Esophagus muscularis mucosa (tissue), 3 donors: ENCODE results near the gene UCHL1.

Experiments used
- CTCF ChIP-seq, 3 experiments: fragments of 200-600 bp in 2 of 3; fragments of 450-650 bp in 1 of 3; sonication (generic) in 2 of 3; IDR thresholded peaks; one replicate each; pipeline ENCODE4 v1.5.1; 2017 to 2019; ENCODE audit warnings: antibody characterized with exemption in 3 of 3, mild to moderate bottlenecking in 2 of 3, moderate library complexity in 1 of 3
- POLR2A ChIP-seq: fragments of 450-650 bp; IDR thresholded peaks from one replicate; pipeline ENCODE4 v1.6.1; 2017; ENCODE audit warnings: antibody characterized with exemption, moderate library complexity, mild to moderate bottlenecking, low read depth
- POLR2AphosphoS5 ChIP-seq, 2 donors: sonication (generic); formaldehyde crosslinking; IDR thresholded peaks; one replicate each; pipeline ENCODE4 v1.6.1; 2017; ENCODE audit warnings: antibody characterized with exemption in 2 of 2

GRCh38 chr4:41217374-41217773, 39.4 kb upstream of the UCHL1 start:
- TF ChIP-seq POLR2A (no peak), CTCF (IDR thresholded peaks at IDR 0.05) (no peak), POLR2AphosphoS5 (IDR thresholded peaks at IDR 0.05) (no peak)
